Mesenchymal stem cell (in vitro differentiated cells and primary cell): Measurements from ENCODE around the gene SDK2.
A peak's percentile ranks its signal among the peaks of the same experiment; 100 is the strongest.

ENCODE experiments used
- DNase-seq: peaks from one replicate; pipeline ENCODE4 v3.0.0-alpha.2; 2013
- H2AFZ ChIP-seq: one replicate; pipeline ENCODE4 v1.6.1; 2013; ENCODE audit warnings: low read depth, mild to moderate bottlenecking, control low read depth, inconsistent platforms, low read length, moderate library complexity
- H2AK5ac ChIP-seq: 2 replicates; pipeline ENCODE4 v1.6.1; 2013; ENCODE audit warnings: low read length, moderate library complexity, mild to moderate bottlenecking, inconsistent platforms; ENCODE audit not compliant: severe bottlenecking
- H2BK120ac ChIP-seq: one replicate; pipeline ENCODE4 v1.6.1; 2013; ENCODE audit warnings: low read depth, mild to moderate bottlenecking, inconsistent platforms, low read length, moderate library complexity
- H2BK12ac ChIP-seq, 2 experiments: one replicate each; pipeline ENCODE4 v1.6.1; 2013; ENCODE audit warnings: inconsistent platforms in 2 of 2, low read length in 2 of 2, mild to moderate bottlenecking in 2 of 2, moderate library complexity in 2 of 2, control low read depth in 1 of 2
- H2BK15ac ChIP-seq: one replicate; pipeline ENCODE4 v1.6.1; 2013; ENCODE audit warnings: mild to moderate bottlenecking, low read depth, inconsistent platforms; ENCODE audit not compliant: poor library complexity, severe bottlenecking
- H2BK5ac ChIP-seq: 2 replicates; pipeline ENCODE4 v1.6.1; 2013; ENCODE audit warnings: low read depth, mild to moderate bottlenecking, low read length, control low read depth, inconsistent platforms; ENCODE audit not compliant: poor library complexity, severe bottlenecking
- H3K14ac ChIP-seq, 2 experiments: one replicate each; pipeline ENCODE4 v1.6.1; 2013; ENCODE audit warnings: inconsistent platforms in 2 of 2, low read length in 2 of 2, control low read depth in 1 of 2, mild to moderate bottlenecking in 1 of 2, moderate library complexity in 1 of 2
- H3K18ac ChIP-seq, 2 experiments: one replicate each; pipeline ENCODE4 v1.6.1; 2013; ENCODE audit warnings: inconsistent platforms in 2 of 2, low read length in 2 of 2, control low read depth in 1 of 2, low read depth in 1 of 2, mild to moderate bottlenecking in 1 of 2
- H3K23ac ChIP-seq, 2 experiments: one replicate each; pipeline ENCODE4 v1.6.1; 2013; ENCODE audit warnings: inconsistent platforms in 2 of 2, low read length in 2 of 2, mild to moderate bottlenecking in 2 of 2, moderate library complexity in 2 of 2, control low read depth in 1 of 2
- H3K27ac ChIP-seq: 2 replicates; pipeline ENCODE4 v1.5.1; 2013; ENCODE audit warnings: mild to moderate bottlenecking, moderate library complexity, low read length, control low read depth, inconsistent platforms; ENCODE audit not compliant: poor library complexity, severe bottlenecking
- H3K27me3 ChIP-seq, 2 experiments: 2 replicates each; pipeline versions ENCODE4 v1.6.1 to v1.7.0; 2013; ENCODE audit warnings: low read length in 2 of 2, mild to moderate bottlenecking in 2 of 2, moderate library complexity in 2 of 2, control low read depth in 1 of 2, inconsistent platforms in 1 of 2; ENCODE audit not compliant: control insufficient read depth in 1 of 2, insufficient read depth in 1 of 2
- H3K36me3 ChIP-seq, 2 experiments: 2 replicates each; pipeline versions ENCODE4 v1.6.1 to v1.7.0; 2013; ENCODE audit warnings: low read length in 2 of 2, control low read depth in 1 of 2, inconsistent platforms in 1 of 2, low read depth in 1 of 2, mild to moderate bottlenecking in 1 of 2; ENCODE audit not compliant: insufficient read depth in 2 of 2, control insufficient read depth in 1 of 2
- H3K4ac ChIP-seq, 2 experiments: one replicate each; pipeline ENCODE4 v1.6.1; 2013; ENCODE audit warnings: inconsistent platforms in 2 of 2, low read length in 2 of 2, mild to moderate bottlenecking in 2 of 2, moderate library complexity in 2 of 2, control low read depth in 1 of 2, low read depth in 1 of 2
- H3K4me1 ChIP-seq: 2 replicates; pipeline ENCODE4 v1.6.1; 2013; ENCODE audit warnings: low read depth, low read length, control low read depth; ENCODE audit not compliant: control insufficient read depth, insufficient read depth
- H3K4me2 ChIP-seq: 2 replicates; pipeline ENCODE4 v1.6.1; 2013; ENCODE audit warnings: low read length, mild to moderate bottlenecking, inconsistent platforms; ENCODE audit not compliant: poor library complexity, severe bottlenecking
- H3K4me3 ChIP-seq, 2 experiments: 2 replicates each; pipeline versions ENCODE4 v1.5.1 to v1.7.0; 2013; ENCODE audit warnings: low read length in 2 of 2, mild to moderate bottlenecking in 2 of 2, control low read depth in 1 of 2, low read depth in 1 of 2; ENCODE audit not compliant: insufficient read depth in 1 of 2
- H3K79me1 ChIP-seq: replicated peaks from 2 replicates; pipeline ENCODE4 v1.6.1; 2013; ENCODE audit warnings: mild to moderate bottlenecking, control low read depth, low read length, inconsistent platforms; ENCODE audit not compliant: poor library complexity, severe bottlenecking
- H3K9ac ChIP-seq: 2 replicates; pipeline ENCODE4 v1.7.0; 2013; ENCODE audit warnings: mild to moderate bottlenecking, low read length, moderate library complexity
- H3K9me3 ChIP-seq: 2 replicates; pipeline ENCODE4 v1.7.0; 2013; ENCODE audit warnings: mild to moderate bottlenecking, low read length; ENCODE audit not compliant: control insufficient read depth
- H4K8ac ChIP-seq: one replicate; pipeline ENCODE4 v1.6.1; 2013; ENCODE audit warnings: inconsistent platforms, mild to moderate bottlenecking, low read length, moderate library complexity
- H4K91ac ChIP-seq: one replicate; pipeline ENCODE4 v1.6.1; 2013; ENCODE audit warnings: mild to moderate bottlenecking, low read length, inconsistent platforms
- WGBS: methylation state at CpG from one replicate; pipeline ENCODE4 v1.1.7; 2013; ENCODE audit warnings: mixed read lengths; 5-methylcytosine and 5-hydroxymethylcytosine counted together

Gene SDK2

GRCh38 chr17:73337330-73337710, 306.9 kb downstream of the SDK2 start:
- peak overlapping the region; percentile 11 for H4K91ac ChIP-seq
- H3K18ac ChIP-seq: peak overlapping the region in 1 of 2 experiments; percentile 9
- H3K9ac ChIP-seq: no peak overlapping the region
- no peak overlapping the region for H3K14ac ChIP-seq
- H2AFZ ChIP-seq: no peak overlapping the region
- H3K27me3 ChIP-seq: no peaks in the 10 kb centered on the region
- 80% methylated on average over 3 of the region's 4 CpGs for WGBS
- H3K4me1 ChIP-seq: peaks cover 18% of the 10 kb centered on the region
- no peak overlapping the region for H2AK5ac ChIP-seq
- no peak overlapping the region for H2BK5ac ChIP-seq
- H3K36me3 ChIP-seq: no peaks in the 10 kb centered on the region
- H3K27ac ChIP-seq: no peak overlapping the region
- no peak overlapping the region for H3K4me3 ChIP-seq
- no peak overlapping the region for H3K23ac ChIP-seq
- H2BK120ac ChIP-seq: no peak overlapping the region
- no peak overlapping the region for H3K4me2 ChIP-seq
- no peaks in the 10 kb centered on the region for H3K9me3 ChIP-seq
- no peak overlapping the region for H2BK15ac ChIP-seq
- no peak overlapping the region for H3K4ac ChIP-seq
- H4K8ac ChIP-seq: peak overlapping the region; percentile 55
- DNase-seq: no peak
- H2BK12ac ChIP-seq: peak overlapping the region; percentile 11 to 45
- no peaks in the 10 kb centered on the region for H3K79me1 ChIP-seq

- Histone ChIP-seq H3K9me3 (no peaks in the 10 kb centered on the region), H3K36me3 (no peaks in the 10 kb centered on the region), H2AFZ (no peak overlapping the region), H3K27ac (no peak overlapping the region), H3K4me3 (no peak overlapping the region), H3K4me1 (peaks cover 11% of the 10 kb centered on the region), H2BK5ac (no peak overlapping the region), H2BK15ac (peak overlapping the region; percentile 9), H3K79me1 (no peaks in the 10 kb centered on the region), H4K91ac (no peak overlapping the region), H3K9ac (no peak overlapping the region), H3K27me3 (no peaks in the 10 kb centered on the region), H2BK120ac (peak overlapping the region; percentile 8), H3K4ac (no peak overlapping the region), H3K23ac (no peak overlapping the region), H2AK5ac (no peak overlapping the region), H4K8ac (peak overlapping the region; percentile 51), H3K18ac (peak overlapping the region in 1 of 2 experiments; percentile 28), H3K14ac (no peak overlapping the region), H3K4me2 (no peak overlapping the region), H2BK12ac (peak overlapping the region in 1 of 2 experiments; percentile 11)
- 84% methylated on average over 13 of the region's 13 CpGs for WGBS
- DNase-seq: no peak
Measured at GRCh38 chr17:73336408-73337329, 307.6 kb downstream of the SDK2 start.

GRCh38 chr17:73335591-73336407, 308.4 kb downstream of the SDK2 start:
- Histone ChIP-seq H2BK5ac (no peak overlapping the region), H3K79me1 (no peaks in the 10 kb centered on the region), H2BK15ac (no peak overlapping the region), H3K4me2 (no peak overlapping the region), H3K27ac (no peak overlapping the region), H2AFZ (peak overlapping the region; percentile 48), H4K8ac (no peak overlapping the region), H3K4me3 (no peak overlapping the region), H2BK120ac (no peak overlapping the region), H3K36me3 (no peaks in the 10 kb centered on the region), H3K27me3 (no peaks in the 10 kb centered on the region), H2BK12ac (no peak overlapping the region), H3K9ac (no peak overlapping the region), H3K4me1 (peaks cover 9% of the 10 kb centered on the region), H3K23ac (peak overlapping the region in 1 of 2 experiments; percentile 40), H3K18ac (peak overlapping the region in 1 of 2 experiments; percentile 57), H3K14ac (peak overlapping the region in 1 of 2 experiments; percentile 28), H3K9me3 (no peaks in the 10 kb centered on the region), H2AK5ac (no peak overlapping the region), H3K4ac (no peak overlapping the region), H4K91ac (no peak overlapping the region)
- 87% methylated on average over 10 of the region's 12 CpGs for WGBS
- no peak for DNase-seq
